ENCODE results near the gene ZNF516. TPM values are rescaled to one million over a fixed set of nuclear protein-coding genes. Genes with fewer than 3 reads are reported as not detected.

The ZNF516 gene
- total and polyA plus RNA-seq, 2 experiments from 2014 or later = 17.8 to 29.4 TPM

- no peak for TF ChIP-seq EZH2 (IDR thresholded peaks at IDR 0.05; ENCODE audit: insufficient read depth, poor library complexity, severe bottlenecking)
- no peak for TF ChIP-seq EZH2phosphoT487 (IDR thresholded peaks at IDR 0.05; ENCODE audit: insufficient read depth, low read depth)
- Histone ChIP-seq H3K27ac (no peak overlapping the region), H3K9me2 (ENCODE audit: insufficient read depth) (no peaks in the 10 kb centered on the region), H3K27me3 (replicated peaks; ENCODE audit: insufficient read depth) (no peaks in the 10 kb centered on the region), H3K79me2 (ENCODE audit: insufficient read depth) (peaks cover 92% of the 10 kb centered on the region), H3K4me1 (ENCODE audit: insufficient read depth) (no peaks in the 10 kb centered on the region), H3K9me3 (ENCODE audit: low read depth) (no peaks in the 10 kb centered on the region), H3F3A (ENCODE audit: insufficient read depth) (no peaks in the 10 kb centered on the region), H3K4me2 (ENCODE audit: unreplicated experiment) (no peak overlapping the region), H3K36me3 (ENCODE audit: low read depth) (no peaks in the 10 kb centered on the region), H3K9ac (no peak overlapping the region), H4K20me1 (ENCODE audit: insufficient read depth) (peaks cover 18% of the 10 kb centered on the region; the same call in 1 of the 2 replicates), H2AFZ (no peak overlapping the region), H3K4me3 (no peak overlapping the region)
- in situ Hi-C loops (cut with MboI) = no loop called here
- no peak for DNase-seq
- 89 to 92% methylated on average over 7 of the region's 7 CpGs for WGBS, 2 experiments (ENCODE audit: low coverage in 1 of 2, low lambda C conversion rate in 2 of 2, missing lambda C conversion rate in 2 of 2)
These were observed 109.0 kb downstream of the ZNF516 start for GRCh38 chr18:76386071-76386470.

GRCh38 chr18:76385681-76385975, 109.4 kb downstream of the ZNF516 start:
- Histone ChIP-seq H3K79me2 (ENCODE audit: insufficient read depth) (peaks cover 92% of the 10 kb centered on the region), H3K9ac (no peak overlapping the region), H3K27ac (no peak overlapping the region), H3K9me3 (ENCODE audit: low read depth) (no peaks in the 10 kb centered on the region), H4K20me1 (ENCODE audit: insufficient read depth) (peaks cover 14% of the 10 kb centered on the region; the same call in 1 of the 2 replicates), H3K4me1 (ENCODE audit: insufficient read depth) (no peaks in the 10 kb centered on the region), H3K27me3 (replicated peaks; ENCODE audit: insufficient read depth) (no peaks in the 10 kb centered on the region), H3K4me2 (ENCODE audit: unreplicated experiment) (no peak overlapping the region), H3K4me3 (no peak overlapping the region), H3K36me3 (ENCODE audit: low read depth) (no peaks in the 10 kb centered on the region), H3F3A (ENCODE audit: insufficient read depth) (no peaks in the 10 kb centered on the region), H2AFZ (no peak overlapping the region), H3K9me2 (ENCODE audit: insufficient read depth) (no peaks in the 10 kb centered on the region)
- TF ChIP-seq EZH2 (IDR thresholded peaks at IDR 0.05; ENCODE audit: insufficient read depth, poor library complexity, severe bottlenecking) (no peak), EZH2phosphoT487 (IDR thresholded peaks at IDR 0.05; ENCODE audit: insufficient read depth, low read depth) (no peak)
- in situ Hi-C loops (cut with MboI) = no loop called here
- no peak for DNase-seq
- 90 to 94% methylated on average over 7 to 10 of the region's 10 CpGs for WGBS, 2 experiments (ENCODE audit: low coverage in 1 of 2, low lambda C conversion rate in 2 of 2, missing lambda C conversion rate in 2 of 2)

GRCh38 chr18:76384861-76385680, 110.0 kb downstream of the ZNF516 start:
- no peak overlapping the region for H2AFZ ChIP-seq
- H3K36me3 ChIP-seq (ENCODE audit: low read depth) = no peaks in the 10 kb centered on the region
- H3K9me2 ChIP-seq (ENCODE audit: insufficient read depth) = no peaks in the 10 kb centered on the region
- no peak overlapping the region for H3K4me3 ChIP-seq
- in situ Hi-C loops (cut with MboI) = no loop called here
- no peaks in the 10 kb centered on the region for H3F3A ChIP-seq (ENCODE audit: insufficient read depth)
- H3K9ac ChIP-seq = no peak overlapping the region
- peaks cover 92% of the 10 kb centered on the region for H3K79me2 ChIP-seq (ENCODE audit: insufficient read depth)
- no peaks in the 10 kb centered on the region for H3K27me3 ChIP-seq (replicated peaks; ENCODE audit: insufficient read depth)
- WGBS, 2 experiments (ENCODE audit: low coverage in 1 of 2, low lambda C conversion rate in 2 of 2, missing lambda C conversion rate in 2 of 2) = 91 to 95% methylated on average over 29 to 33 of the region's 35 CpGs
- H3K4me2 ChIP-seq (ENCODE audit: unreplicated experiment) = no peak overlapping the region
- H3K9me3 ChIP-seq (ENCODE audit: low read depth) = no peaks in the 10 kb centered on the region
- H3K27ac ChIP-seq = no peak overlapping the region
- DNase-seq = no peak
- TF ChIP-seq EZH2phosphoT487 (IDR thresholded peaks at IDR 0.05; ENCODE audit: insufficient read depth, low read depth) (no peak), EZH2 (IDR thresholded peaks at IDR 0.05; ENCODE audit: insufficient read depth, poor library complexity, severe bottlenecking) (no peak)
- no peaks in the 10 kb centered on the region for H3K4me1 ChIP-seq (ENCODE audit: insufficient read depth)
- peaks cover 10% of the 10 kb centered on the region; the same call in 1 of the 2 replicates for H4K20me1 ChIP-seq (ENCODE audit: insufficient read depth)

GRCh38 chr18:76384114-76384790, 110.8 kb downstream of the ZNF516 start:
- no peak for DNase-seq
- H3K9me3 ChIP-seq (ENCODE audit: low read depth) = no peaks in the 10 kb centered on the region
- 0 out of 2 replicates have a peak, but pooled peaks cover 5% of the 10 kb centered on the region for H4K20me1 ChIP-seq (ENCODE audit: insufficient read depth)
- H3K4me1 ChIP-seq (ENCODE audit: insufficient read depth) = no peaks in the 10 kb centered on the region
- no peaks in the 10 kb centered on the region for H3K9me2 ChIP-seq (ENCODE audit: insufficient read depth)
- H3K79me2 ChIP-seq (ENCODE audit: insufficient read depth) = peaks cover 85% of the 10 kb centered on the region
- no peak for TF ChIP-seq EZH2phosphoT487 (IDR thresholded peaks at IDR 0.05; ENCODE audit: insufficient read depth, low read depth)
- TF ChIP-seq EZH2 (IDR thresholded peaks at IDR 0.05; ENCODE audit: insufficient read depth, poor library complexity, severe bottlenecking) = no peak
- H3K4me3 ChIP-seq = no peak overlapping the region
- H3K4me2 ChIP-seq (ENCODE audit: unreplicated experiment) = no peak overlapping the region
- in situ Hi-C loops (cut with MboI) = no loop called here
- no peaks in the 10 kb centered on the region for H3K27me3 ChIP-seq (replicated peaks; ENCODE audit: insufficient read depth)
- H3F3A ChIP-seq (ENCODE audit: insufficient read depth) = no peaks in the 10 kb centered on the region
- H3K9ac ChIP-seq = no peak overlapping the region
- no peak overlapping the region for H2AFZ ChIP-seq
- H3K27ac ChIP-seq = no peak overlapping the region
- no peaks in the 10 kb centered on the region for H3K36me3 ChIP-seq (ENCODE audit: low read depth)
- 94 to 96% methylated on average over 8 to 30 of the region's 30 CpGs for WGBS, 2 experiments (ENCODE audit: low coverage in 1 of 2, low lambda C conversion rate in 2 of 2, missing lambda C conversion rate in 2 of 2)

Measured in GM23248 (cell line).